Esophagus muscularis mucosa (tissue), 4 donors: ENCODE data around the gene VAMP5. TPM values are rescaled to one million over a fixed set of nuclear protein-coding genes. Genes with fewer than 3 reads are reported as not detected.

Source experiments
- DNase-seq: peaks from one replicate; pipeline ENCODE4 v3.0.0-alpha.2; 2017; ENCODE audit errors: extremely low spot score
- H3K27ac ChIP-seq, 4 donors: fragments of 200-600 bp; sonication (generic); replicated peaks in 1 of 4; 1 replicate in 3 of 4; 2 replicates in 1 of 4; pipeline ENCODE4 v1.5.1; 2016 to 2019; ENCODE audit warnings: mild to moderate bottlenecking in 1 of 4
- H3K27me3 ChIP-seq, 4 donors: fragments of 200-600 bp; sonication (generic); one replicate each; pipeline versions ENCODE4 v1.5.1 to v1.6.0; 2016 to 2019
- H3K36me3 ChIP-seq, 4 donors: fragments of 200-600 bp; sonication (generic); one replicate each; pipeline ENCODE4 v1.5.1; 2016 to 2019
- H3K4me1 ChIP-seq, 4 donors: fragments of 200-600 bp; sonication (generic); one replicate each; pipeline ENCODE4 v1.5.1; 2016 to 2019
- H3K4me3 ChIP-seq, 4 donors: fragments of 200-600 bp; sonication (generic); 1 replicate in 2 of 4; 2 replicates in 2 of 4; pipeline ENCODE4 v1.5.1; 2016 to 2019; ENCODE audit warnings: mild to moderate bottlenecking in 4 of 4, moderate library complexity in 1 of 4
- H3K9me3 ChIP-seq, 4 donors: fragments of 200-600 bp; sonication (generic); 1 replicate in 3 of 4; 2 replicates in 1 of 4; pipeline ENCODE4 v1.5.1; 2016 to 2019
- CTCF ChIP-seq, 3 experiments: fragments of 200-600 bp in 2 of 3; fragments of 450-650 bp in 1 of 3; sonication (generic) in 2 of 3; IDR thresholded peaks; one replicate each; pipeline ENCODE4 v1.5.1; 2017 to 2019; ENCODE audit warnings: antibody characterized with exemption in 3 of 3, mild to moderate bottlenecking in 2 of 3, moderate library complexity in 1 of 3
- EP300 ChIP-seq: sonication (generic); formaldehyde crosslinking; IDR thresholded peaks from one replicate; pipeline ENCODE4 v1.6.1; 2017; ENCODE audit warnings: antibody characterized with exemption
- POLR2A ChIP-seq: fragments of 450-650 bp; IDR thresholded peaks from one replicate; pipeline ENCODE4 v1.6.1; 2017; ENCODE audit warnings: antibody characterized with exemption, moderate library complexity, mild to moderate bottlenecking, low read depth
- POLR2AphosphoS5 ChIP-seq, 2 donors: sonication (generic); formaldehyde crosslinking; IDR thresholded peaks; one replicate each; pipeline ENCODE4 v1.6.1; 2017; ENCODE audit warnings: antibody characterized with exemption in 2 of 2
- WGBS: methylation state at CpG from one replicate; pipeline ENCODE4 v1.1.5; 2018; 5-methylcytosine and 5-hydroxymethylcytosine counted together
- intact Hi-C: fragments of 100-400 bp; cut with DNase I; formaldehyde crosslinking; loops from one replicate; pipeline ENCODE4 v1.15.1; 2023
- total RNA-seq, 4 donors: library from RNA; depleted of rRNA; stranded (reverse); fragments of >200 nt; gene quantifications; one replicate each; pipeline versions ENCODE4 v1.1.0 to v1.2.1, GENCODE V29; 2016

VAMP5 gene
- total RNA-seq, 4 donors from 2014 or later = 35.6 to 50.7 (median 42.0) TPM

GRCh38 chr2:85561280-85562212 lies 22.7 kb upstream of the VAMP5 start, which contains the start of gene GGCX:
Gene GGCX (minus strand): TSS chr2:85561493. CDS start chr2:85561428, 65 bp downstream.
- peak; percentile 86 to 93 for TF ChIP-seq POLR2AphosphoS5 (IDR thresholded peaks at IDR 0.05)
- TF ChIP-seq POLR2A = peak; percentile 77
- peak; percentile 31 to 67 (median 46) for TF ChIP-seq CTCF (IDR thresholded peaks at IDR 0.05)
- no peak for TF ChIP-seq EP300
- intact Hi-C loops = loop anchor here (5.0 kb wide), 1 partner anchor 36 kb away; the partner anchor contains the start of gene RNF181
- 5% methylated on average over 41 of the region's 64 CpGs for WGBS
- peak within 1 kb of the TSS; percentile 70 to 93 (median 79) for H3K4me3 ChIP-seq
- peaks cover 0 to 29% (median 13%) of the 10 kb centered on the region in 4 donors for H3K36me3 ChIP-seq
- H3K27me3 ChIP-seq = no peaks in the 10 kb centered on the region
- H3K9me3 ChIP-seq = no peaks in the 10 kb centered on the region
- peaks cover 19 to 33% (median 26%) of the 10 kb centered on the region in 4 donors for H3K4me1 ChIP-seq
- H3K27ac ChIP-seq = peak within 1 kb of the TSS; percentile 86 to 89 (median 86)
- DNase-seq = peak; percentile 98

GRCh38 chr2:85564144-85564563 lies 20.1 kb upstream of the VAMP5 start:
- Histone ChIP-seq H3K4me3 (no peak overlapping the region), H3K36me3 (peaks cover 0 to 3% (median under 1%) of the 10 kb centered on the region in 4 donors), H3K9me3 (no peaks in the 10 kb centered on the region), H3K27me3 (no peaks in the 10 kb centered on the region), H3K27ac (no peak overlapping the region), H3K4me1 (peaks cover 19 to 26% (median 23%) of the 10 kb centered on the region in 4 donors)
- intact Hi-C loops = loop anchor here (5.0 kb wide), 1 partner anchor 33 kb away; the partner anchor contains the start of gene RNF181
- TF ChIP-seq CTCF (IDR thresholded peaks at IDR 0.05) (no peak), EP300 (no peak), POLR2A (no peak), POLR2AphosphoS5 (IDR thresholded peaks at IDR 0.05) (no peak)
- no peak for DNase-seq
- WGBS = 84% methylated on average over 5 of the region's 5 CpGs

GRCh38 chr2:85566265-85566664 lies 18.0 kb upstream of the VAMP5 start:
- intact Hi-C loops = no loop called here

GRCh38 chr2:85575739-85576138 lies 8.5 kb upstream of the VAMP5 start:
- Histone ChIP-seq H3K27me3 (no peaks in the 10 kb centered on the region), H3K36me3 (no peaks in the 10 kb centered on the region), H3K4me1 (peaks cover 20 to 42% (median 38%) of the 10 kb centered on the region in 4 donors), H3K27ac (no peak overlapping the region), H3K9me3 (no peaks in the 10 kb centered on the region), H3K4me3 (no peak overlapping the region)
- DNase-seq = no peak
- WGBS = 90% methylated on average over 8 of the region's 8 CpGs
- no peak for TF ChIP-seq CTCF (IDR thresholded peaks at IDR 0.05)
- no peak for TF ChIP-seq POLR2A
- no peak for TF ChIP-seq POLR2AphosphoS5 (IDR thresholded peaks at IDR 0.05)
- no peak for TF ChIP-seq EP300
- intact Hi-C loops = no loop called here

More at GRCh38 chr2:85566265-85566664, 18.0 kb upstream of the VAMP5 start:
- no peaks in the 10 kb centered on the region for H3K27me3 ChIP-seq
- peaks cover 6 to 7% (median 6%) of the 10 kb centered on the region in 4 donors for H3K4me1 ChIP-seq
- no peak overlapping the region for H3K4me3 ChIP-seq
- DNase-seq = no peak
- no peak overlapping the region for H3K27ac ChIP-seq
- no peak for TF ChIP-seq CTCF (IDR thresholded peaks at IDR 0.05)
- no peak for TF ChIP-seq POLR2AphosphoS5 (IDR thresholded peaks at IDR 0.05)
- TF ChIP-seq EP300 = no peak
- no peak for TF ChIP-seq POLR2A
- WGBS = 88% methylated on average over 4 of the region's 4 CpGs
- H3K9me3 ChIP-seq = no peaks in the 10 kb centered on the region
- no peaks in the 10 kb centered on the region for H3K36me3 ChIP-seq
